ENCODE data around the gene SARM1. TPM values are rescaled to one million over a fixed set of nuclear protein-coding genes. Genes with fewer than 3 reads are reported as not detected.

SARM1 gene
- total and polyA plus RNA-seq, 9 of the 15 experiments (the other 6 are each of a cell fraction or from before 2014, with no cell fraction given) = 0.04 to 0.55 (median 0.11) TPM; not detected in 2

DNA sequence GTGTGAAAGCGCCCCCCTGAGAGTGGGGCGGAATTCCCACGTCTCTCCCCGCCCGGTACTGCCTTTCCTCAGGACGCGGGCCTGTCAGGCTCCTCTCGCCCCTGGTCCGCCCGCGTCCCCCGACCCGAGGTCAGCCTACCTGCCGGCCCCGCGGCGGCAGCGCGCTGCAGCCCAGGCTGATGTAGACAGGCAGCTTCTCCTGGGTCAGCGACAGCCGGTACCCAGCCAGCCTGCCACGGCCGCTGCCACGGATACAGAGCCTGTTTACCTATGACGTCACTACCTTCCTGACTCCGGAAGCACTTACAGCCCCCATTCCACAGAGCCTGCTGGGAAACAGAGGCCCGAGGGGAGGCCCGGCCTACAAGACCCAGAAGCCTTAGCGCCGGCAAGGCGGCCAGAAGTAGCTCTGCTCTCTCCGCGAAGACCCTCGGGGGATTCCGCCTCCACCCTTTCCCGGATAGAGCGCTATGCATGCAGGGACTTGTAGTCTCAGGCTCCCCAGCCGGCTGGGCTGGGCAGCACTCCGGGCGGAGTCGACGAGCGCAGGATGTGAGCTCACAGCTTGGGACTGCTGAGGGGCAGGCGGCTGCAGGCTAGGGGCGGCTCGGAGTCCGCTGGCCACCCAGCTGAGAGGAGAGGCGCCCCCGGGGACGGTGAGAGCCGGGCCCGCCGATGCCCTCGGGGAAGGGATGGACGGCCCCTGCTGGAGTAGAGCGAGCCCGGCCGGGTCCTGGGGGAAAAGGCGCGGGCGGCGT, 36.1 kb upstream of the SARM1 start, which contains the start of the genes IFT20 and TNFAIP1 (continued):
- TF ChIP-seq ZNF695 (CRISPR knock-in tag; IDR thresholded peaks at IDR 0.05) (no peak), DNMT1 (IDR thresholded peaks at IDR 0.05) (no peak), EP400 (IDR thresholded peaks at IDR 0.05) (peak; percentile 88), NEUROD1 (IDR thresholded peaks at IDR 0.05; ENCODE audit: borderline replicate concordance, low read depth, low read length, partially characterized antibody) (peak; percentile 75), L3MBTL2 (IDR thresholded peaks at IDR 0.05) (peak; percentile 62), RBBP5 (IDR thresholded peaks at IDR 0.05; ENCODE audit: borderline replicate concordance, insufficient read depth, low read length, poor library complexity, severe bottlenecking) (peak; percentile 81), MYC (IDR thresholded peaks at IDR 0.05; ENCODE audit: low read depth, low read length) (peak; percentile 46), MYC (CRISPR knock-in tag; IDR thresholded peaks at IDR 0.05; ENCODE audit: borderline replicate concordance, low read depth) (peak; percentile 81; the same call in 1 of the 2 replicates), RBFOX2 (IDR thresholded peaks at IDR 0.05; ENCODE audit: low read depth, low read length) (peak; percentile 85), ZNF197 (CRISPR knock-in tag; IDR thresholded peaks at IDR 0.05; ENCODE audit: low read depth) (peak; percentile 75), LARP7 (IDR thresholded peaks at IDR 0.05) (0 out of 2 replicates have a peak, but pooled peaks have one; percentile 17), NBN (IDR thresholded peaks at IDR 0.05; ENCODE audit: low read depth) (peak; percentile 98), ZNF584 (CRISPR knock-in tag; IDR thresholded peaks at IDR 0.05; ENCODE audit: low read depth) (peak; percentile 80), PRPF4 (IDR thresholded peaks at IDR 0.05; ENCODE audit: insufficient read depth, low read depth, low read length, poor library complexity, severe bottlenecking) (no peak), MECOM (CRISPR knock-in tag; IDR thresholded peaks at IDR 0.05) (no peak), C11orf30 (IDR thresholded peaks at IDR 0.05; ENCODE audit: low read depth) (peak; percentile 71)
- TF ChIP-seq, protein P1, sequence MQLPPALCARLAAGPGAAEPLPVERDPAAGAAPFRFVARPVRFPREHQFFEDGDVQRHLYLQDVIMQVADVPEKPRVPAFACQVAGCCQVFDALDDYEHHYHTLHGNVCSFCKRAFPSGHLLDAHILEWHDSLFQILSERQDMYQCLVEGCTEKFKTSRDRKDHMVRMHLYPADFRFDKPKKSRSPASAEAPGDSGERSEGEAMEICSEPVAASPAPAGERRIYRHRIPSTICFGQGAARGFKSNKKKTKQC (CRISPR knock-in tag; IDR thresholded peaks at IDR 0.05) = 0 out of 2 replicates have a peak, but pooled peaks have one; percentile 7
- TF ChIP-seq, protein P2, sequence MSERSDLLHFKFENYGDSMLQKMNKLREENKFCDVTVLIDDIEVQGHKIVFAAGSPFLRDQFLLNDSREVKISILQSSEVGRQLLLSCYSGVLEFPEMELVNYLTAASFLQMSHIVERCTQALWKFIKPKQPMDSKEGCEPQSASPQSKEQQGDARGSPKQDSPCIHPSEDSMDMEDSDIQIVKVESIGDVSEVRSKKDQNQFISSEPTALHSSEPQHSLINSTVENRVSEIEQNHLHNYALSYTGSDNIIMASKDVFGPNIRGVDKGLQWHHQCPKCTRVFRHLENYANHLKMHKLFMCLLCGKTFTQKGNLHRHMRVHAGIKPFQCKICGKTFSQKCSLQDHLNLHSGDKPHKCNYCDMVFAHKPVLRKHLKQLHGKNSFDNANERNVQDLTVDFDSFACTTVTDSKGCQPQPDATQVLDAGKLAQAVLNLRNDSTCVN (CRISPR knock-in tag; IDR thresholded peaks at IDR 0.05) = peak; percentile 48; the same call in 1 of the 2 replicates
- TF ChIP-seq, protein P3, sequence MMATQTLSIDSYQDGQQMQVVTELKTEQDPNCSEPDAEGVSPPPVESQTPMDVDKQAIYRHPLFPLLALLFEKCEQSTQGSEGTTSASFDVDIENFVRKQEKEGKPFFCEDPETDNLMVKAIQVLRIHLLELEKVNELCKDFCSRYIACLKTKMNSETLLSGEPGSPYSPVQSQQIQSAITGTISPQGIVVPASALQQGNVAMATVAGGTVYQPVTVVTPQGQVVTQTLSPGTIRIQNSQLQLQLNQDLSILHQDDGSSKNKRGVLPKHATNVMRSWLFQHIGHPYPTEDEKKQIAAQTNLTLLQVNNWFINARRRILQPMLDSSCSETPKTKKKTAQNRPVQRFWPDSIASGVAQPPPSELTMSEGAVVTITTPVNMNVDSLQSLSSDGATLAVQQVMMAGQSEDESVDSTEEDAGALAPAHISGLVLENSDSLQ (IDR thresholded peaks at IDR 0.05) = peak; percentile 19; the same call in 1 of the 2 replicates
- TF ChIP-seq, protein P4, sequence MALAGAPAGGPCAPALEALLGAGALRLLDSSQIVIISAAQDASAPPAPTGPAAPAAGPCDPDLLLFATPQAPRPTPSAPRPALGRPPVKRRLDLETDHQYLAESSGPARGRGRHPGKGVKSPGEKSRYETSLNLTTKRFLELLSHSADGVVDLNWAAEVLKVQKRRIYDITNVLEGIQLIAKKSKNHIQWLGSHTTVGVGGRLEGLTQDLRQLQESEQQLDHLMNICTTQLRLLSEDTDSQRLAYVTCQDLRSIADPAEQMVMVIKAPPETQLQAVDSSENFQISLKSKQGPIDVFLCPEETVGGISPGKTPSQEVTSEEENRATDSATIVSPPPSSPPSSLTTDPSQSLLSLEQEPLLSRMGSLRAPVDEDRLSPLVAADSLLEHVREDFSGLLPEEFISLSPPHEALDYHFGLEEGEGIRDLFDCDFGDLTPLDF (CRISPR knock-in tag; IDR thresholded peaks at IDR 0.05) = peak; percentile 36; the same call in 1 of the 2 replicates

All from K562 (cell line).